T-helper 1 cell treated with Interleukin-12 subunit alpha and Interleukin-12 subunit beta and Interleukin-4 antibody, amounts not matched to agents 30 μg/mL and 1 μg/mL, for 36 hours (primary cell): Measurements from ENCODE around the gene TIMP2.

Experiments
- H3K27ac Mint-ChIP-seq: one replicate; pipeline ENCODE4 v1.8.0; 2021; ENCODE audit warnings: mild to moderate bottlenecking, mixed read lengths
- H3K27me3 Mint-ChIP-seq: one replicate; pipeline ENCODE4 v1.8.0; 2021; ENCODE audit warnings: low read depth, mixed read lengths
- H3K36me3 Mint-ChIP-seq: one replicate; pipeline ENCODE4 v1.8.0; 2021; ENCODE audit warnings: low read depth, mixed read lengths
- H3K4me1 Mint-ChIP-seq: one replicate; pipeline ENCODE4 v1.8.0; 2021; ENCODE audit warnings: low read depth, mixed read lengths
- H3K4me3 Mint-ChIP-seq: one replicate; pipeline ENCODE4 v1.8.0; 2021; ENCODE audit warnings: mild to moderate bottlenecking, moderate library complexity, mixed read lengths
- H3K9me3 Mint-ChIP-seq: one replicate; pipeline ENCODE4 v1.8.0; 2021; ENCODE audit warnings: mixed read lengths

The TIMP2 gene

DNA sequence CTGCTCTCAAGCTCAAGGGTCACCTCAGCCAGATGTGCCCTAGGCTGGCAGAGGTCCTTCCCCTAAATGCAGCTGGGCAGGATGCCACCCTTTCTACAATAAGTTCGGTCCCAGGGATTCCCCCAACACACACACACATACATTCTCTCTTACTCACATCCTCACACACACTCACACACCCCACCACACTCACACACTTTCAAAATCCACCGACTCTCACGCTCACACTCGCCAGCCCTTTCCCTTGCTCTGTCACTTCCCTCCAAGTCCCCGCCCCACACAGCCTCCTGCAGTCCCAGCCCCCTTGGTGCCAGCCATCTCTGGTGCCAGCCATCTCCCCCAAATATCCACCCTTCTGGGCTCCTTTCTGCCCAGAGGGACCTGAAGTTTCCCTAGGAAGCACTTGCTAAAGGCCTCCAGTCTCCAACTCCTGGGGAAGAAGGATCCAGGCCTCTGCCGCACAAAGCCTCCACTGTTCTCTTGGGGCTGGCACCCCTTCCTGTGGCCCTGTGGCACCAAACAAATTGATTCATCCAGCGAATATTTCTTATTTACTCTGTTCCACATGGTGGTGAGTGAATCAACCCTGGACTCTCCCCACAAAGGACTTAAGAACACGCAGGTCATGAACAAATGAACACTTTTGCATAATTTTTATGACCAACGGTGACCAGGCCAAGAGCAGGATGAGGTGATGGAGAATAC is 80.7 kb downstream of the TIMP2 start:
- Mint-ChIP-seq H3K4me1 (peaks cover 17% of the 10 kb centered on the region), H3K27ac (no peak overlapping the region)

DNA sequence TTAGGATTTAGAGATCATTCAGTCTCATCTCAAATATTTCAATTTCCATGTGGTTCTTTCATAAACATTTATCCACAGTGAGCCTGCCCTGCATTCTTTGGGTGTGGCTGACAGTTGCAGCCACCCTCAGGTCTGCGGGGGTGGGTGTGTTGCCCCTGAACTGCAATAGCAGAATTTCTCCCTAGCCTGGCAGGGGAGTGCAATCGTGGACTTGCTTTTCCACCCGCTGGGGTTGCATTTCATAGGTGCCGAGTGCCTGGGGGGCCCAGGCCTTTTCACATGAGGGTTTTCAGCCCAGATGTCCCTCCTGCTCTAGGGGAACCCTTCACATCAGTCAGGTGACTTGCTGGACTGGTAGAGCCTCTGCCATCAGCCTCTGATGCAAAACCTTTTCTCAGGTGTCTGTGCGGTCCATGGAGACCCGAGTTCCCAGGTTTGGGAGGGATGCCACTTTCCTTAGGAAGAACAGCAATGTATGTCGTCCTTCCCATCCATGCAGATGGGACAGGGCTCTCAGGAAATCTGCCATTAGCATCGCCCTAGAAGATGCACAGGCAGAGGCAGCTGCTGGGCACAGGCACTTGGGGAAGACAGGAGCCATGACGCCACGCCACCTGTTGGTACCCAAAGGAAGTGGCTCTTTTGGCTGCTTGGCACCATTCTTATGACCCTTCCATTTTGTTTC is 82.2 kb downstream of the TIMP2 start:
- Mint-ChIP-seq H3K4me3 (no peak overlapping the region), H3K4me1 (peaks cover 29% of the 10 kb centered on the region), H3K36me3 (peaks cover 4% of the 10 kb centered on the region), H3K27ac (no peak overlapping the region), H3K27me3 (no peaks in the 10 kb centered on the region), H3K9me3 (no peaks in the 10 kb centered on the region)

More for the DNA sequence above, 80.7 kb downstream of the TIMP2 start:
- no peaks in the 10 kb centered on the region for H3K27me3 Mint-ChIP-seq
- peaks cover under 1% of the 10 kb centered on the region for H3K36me3 Mint-ChIP-seq
- no peaks in the 10 kb centered on the region for H3K9me3 Mint-ChIP-seq
- H3K4me3 Mint-ChIP-seq: no peak overlapping the region

- H3K4me1 Mint-ChIP-seq: peaks cover 43% of the 10 kb centered on the region
- peak within 1 kb of the TSS; percentile 87 for H3K4me3 Mint-ChIP-seq
- peak within 1 kb of the TSS; percentile 90 for H3K27ac Mint-ChIP-seq
- H3K27me3 Mint-ChIP-seq: no peaks in the 10 kb centered on the region
- H3K36me3 Mint-ChIP-seq: peaks cover 17% of the 10 kb centered on the region
- no peaks in the 10 kb centered on the region for H3K9me3 Mint-ChIP-seq
These were observed 84.2 kb downstream of the TIMP2 start, which contains the start of gene USP36 for GRCh38 chr17:78840780-78841611. USP36 (minus strand) TSS chr17:78840814; CDS start chr17:78836363, 4,451 bp downstream.

DNA sequence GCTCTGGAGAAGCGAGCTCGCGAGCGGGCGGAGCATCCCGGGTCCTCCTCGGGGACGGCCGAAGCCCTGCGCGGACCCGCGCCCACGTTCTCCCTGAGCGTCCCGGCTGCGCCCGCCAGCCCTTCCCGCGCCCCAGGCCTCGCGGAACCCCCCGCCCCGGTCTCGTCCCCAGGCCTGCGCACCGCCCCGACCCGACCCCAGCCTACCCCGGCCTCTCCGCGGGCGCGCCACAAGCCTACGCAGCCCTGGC is 84.7 kb downstream of the TIMP2 start:
- no peaks in the 10 kb centered on the region for H3K9me3 Mint-ChIP-seq
- H3K27me3 Mint-ChIP-seq: no peaks in the 10 kb centered on the region
- peaks cover 45% of the 10 kb centered on the region for H3K4me1 Mint-ChIP-seq
- peak overlapping the region; percentile 84 for H3K4me3 Mint-ChIP-seq
- H3K36me3 Mint-ChIP-seq: peaks cover 22% of the 10 kb centered on the region
- H3K27ac Mint-ChIP-seq: peak overlapping the region; percentile 90

- Mint-ChIP-seq H3K4me3 (peak overlapping the region; percentile 87), H3K27ac (peak overlapping the region; percentile 84), H3K27me3 (no peaks in the 10 kb centered on the region), H3K36me3 (peaks cover 25% of the 10 kb centered on the region), H3K4me1 (peaks cover 45% of the 10 kb centered on the region), H3K9me3 (no peaks in the 10 kb centered on the region)
These were observed 85.2 kb downstream of the TIMP2 start for GRCh38 chr17:78839762-78840529.

- Mint-ChIP-seq H3K4me3 (peak overlapping the region; percentile 87), H3K9me3 (no peaks in the 10 kb centered on the region), H3K27ac (peak overlapping the region; percentile 84), H3K36me3 (peaks cover 25% of the 10 kb centered on the region), H3K27me3 (no peaks in the 10 kb centered on the region), H3K4me1 (peaks cover 42% of the 10 kb centered on the region)
These were observed 85.9 kb downstream of the TIMP2 start for GRCh38 chr17:78839235-78839761.

DNA sequence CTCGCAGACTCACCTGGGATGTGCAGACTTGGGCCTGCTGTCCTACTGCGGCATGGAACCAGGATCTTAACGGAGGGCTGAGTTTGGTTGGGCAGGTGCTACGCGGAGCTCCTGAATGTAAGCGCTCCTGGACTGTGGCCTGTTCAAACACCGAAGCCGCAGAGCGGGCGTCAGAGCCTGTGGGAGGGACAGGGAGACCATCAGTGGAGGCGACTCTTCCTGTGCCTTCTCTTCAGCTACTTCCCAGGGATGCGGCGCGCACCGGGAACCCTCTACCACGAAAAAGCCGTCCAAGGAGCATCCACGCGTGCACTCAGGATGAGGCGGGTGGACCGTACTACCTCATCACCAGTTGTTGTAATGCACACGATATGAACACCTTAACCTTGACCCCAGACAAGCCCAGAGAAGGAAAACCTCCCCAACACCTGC is 86.6 kb downstream of the TIMP2 start:
- Mint-ChIP-seq H3K27me3 (no peaks in the 10 kb centered on the region), H3K4me1 (peaks cover 38% of the 10 kb centered on the region), H3K4me3 (peak overlapping the region; percentile 87), H3K9me3 (no peaks in the 10 kb centered on the region), H3K27ac (peak overlapping the region; percentile 84), H3K36me3 (peaks cover 27% of the 10 kb centered on the region)

GRCh38 chr17:78836420-78837021 is 88.7 kb downstream of the TIMP2 start:
- Mint-ChIP-seq H3K4me3 (no peak overlapping the region), H3K4me1 (peaks cover 33% of the 10 kb centered on the region), H3K9me3 (no peaks in the 10 kb centered on the region), H3K36me3 (peaks cover 44% of the 10 kb centered on the region), H3K27ac (no peak overlapping the region), H3K27me3 (no peaks in the 10 kb centered on the region)

GRCh38 chr17:78834571-78834970 is 90.6 kb downstream of the TIMP2 start:
- peaks cover 31% of the 10 kb centered on the region for H3K4me1 Mint-ChIP-seq
- H3K27me3 Mint-ChIP-seq: no peaks in the 10 kb centered on the region
- no peak overlapping the region for H3K4me3 Mint-ChIP-seq
- peaks cover 54% of the 10 kb centered on the region for H3K36me3 Mint-ChIP-seq
- H3K9me3 Mint-ChIP-seq: no peaks in the 10 kb centered on the region
- H3K27ac Mint-ChIP-seq: no peak overlapping the region

GRCh38 chr17:78832541-78832810 is 92.7 kb downstream of the TIMP2 start:
- Mint-ChIP-seq H3K27ac (no peak overlapping the region), H3K4me1 (peaks cover 18% of the 10 kb centered on the region), H3K9me3 (no peaks in the 10 kb centered on the region), H3K36me3 (peaks cover 62% of the 10 kb centered on the region), H3K4me3 (no peak overlapping the region), H3K27me3 (no peaks in the 10 kb centered on the region)

GRCh38 chr17:78831688-78832540 is 93.3 kb downstream of the TIMP2 start:
- H3K36me3 Mint-ChIP-seq: peaks cover 64% of the 10 kb centered on the region
- H3K4me3 Mint-ChIP-seq: no peak overlapping the region
- no peaks in the 10 kb centered on the region for H3K9me3 Mint-ChIP-seq
- peaks cover 15% of the 10 kb centered on the region for H3K4me1 Mint-ChIP-seq
- no peaks in the 10 kb centered on the region for H3K27me3 Mint-ChIP-seq
- no peak overlapping the region for H3K27ac Mint-ChIP-seq

DNA sequence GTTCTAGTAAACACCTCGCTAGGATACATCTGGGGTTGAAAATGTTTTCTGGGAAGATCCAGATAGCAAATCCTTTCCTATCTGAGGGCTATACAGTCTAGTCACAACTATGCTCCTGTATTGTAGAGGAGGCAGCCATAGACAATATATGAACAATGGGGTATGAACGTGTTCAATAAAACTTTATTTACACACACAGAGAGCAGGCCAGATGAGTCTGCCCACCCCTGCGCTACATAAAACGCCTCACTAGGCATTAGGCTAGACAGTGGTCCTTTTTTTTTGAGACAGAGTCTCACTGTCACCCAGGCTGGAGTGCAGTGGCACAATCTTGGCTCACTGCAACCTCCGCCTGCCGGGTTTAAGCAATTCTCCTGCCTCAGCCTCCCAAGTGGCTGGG is 95.7 kb downstream of the TIMP2 start:
- H3K36me3 Mint-ChIP-seq: peaks cover 69% of the 10 kb centered on the region

GRCh38 chr17:78828470-78829185 is 96.6 kb downstream of the TIMP2 start:
- Mint-ChIP-seq H3K4me3 (no peak overlapping the region), H3K9me3 (no peaks in the 10 kb centered on the region), H3K36me3 (peaks cover 73% of the 10 kb centered on the region), H3K27ac (no peak overlapping the region), H3K4me1 (peaks cover 10% of the 10 kb centered on the region), H3K27me3 (no peaks in the 10 kb centered on the region)

More for the DNA sequence above, 95.7 kb downstream of the TIMP2 start:
- H3K9me3 Mint-ChIP-seq: no peaks in the 10 kb centered on the region
- no peaks in the 10 kb centered on the region for H3K27me3 Mint-ChIP-seq
- no peak overlapping the region for H3K27ac Mint-ChIP-seq
- no peak overlapping the region for H3K4me3 Mint-ChIP-seq
- H3K4me1 Mint-ChIP-seq: peaks cover 5% of the 10 kb centered on the region
